ENCODE data around the gene MAGEA8.
"Not testable (repeated sequence)": the region's sequence is repeated elsewhere in the genome, so short reads cannot be mapped to it uniquely, and the experiment has no call there.

Gene MAGEA8

GRCh38 chrX:149881081-149881711 is at the start of gene MAGEA8:
TSS of gene MAGEA8 (plus strand) at chrX:149881183. CDS start at chrX:149884273, 3,090 bp downstream.
- H4K20me1 ChIP-seq, result no peaks in the 10 kb centered on the region
- H3K27ac ChIP-seq, result no peak within 1 kb of the TSS
- H3K9me3 ChIP-seq (replicated peaks in 1 of 11), result peaks cover 0 to 6% (median 0%) of the 10 kb centered on the region in 11 experiments; a peak in 2 of 22 replicates
- no peaks in the 10 kb centered on the region for H3K4me1 ChIP-seq
- H3K27me3 ChIP-seq, result no peaks in the 10 kb centered on the region
- no peak within 1 kb of the TSS for H3K4me2 ChIP-seq
- no peaks in the 10 kb centered on the region for H3K36me3 ChIP-seq
- H3K9ac ChIP-seq, result no peak within 1 kb of the TSS
- no peak for TF ChIP-seq Cebpa-rat (IDR thresholded peaks at IDR 0.05)
- no peak within 1 kb of the TSS for H3K4me3 ChIP-seq

GRCh38 chrX:149831473-149831872 is 49.5 kb upstream of the MAGEA8 start:
- no peaks in the 10 kb centered on the region for H3K36me3 ChIP-seq
- H3K9ac ChIP-seq, result no peak overlapping the region
- no peak for TF ChIP-seq Cebpa-rat (IDR thresholded peaks at IDR 0.05)
- H3K27me3 ChIP-seq, result peaks cover 18 to 50% (median 29%) of the 10 kb centered on the region in 11 experiments
- H4K20me1 ChIP-seq, result no peaks in the 10 kb centered on the region
- no peaks in the 10 kb centered on the region for H3K9me3 ChIP-seq (replicated peaks in 1 of 11)
- no peak overlapping the region for H3K27ac ChIP-seq
- H3K4me3 ChIP-seq, result no peak overlapping the region
- H3K4me2 ChIP-seq, result no peak overlapping the region
- H3K4me1 ChIP-seq, result peaks cover 5 to 23% (median 13%) of the 10 kb centered on the region in 10 experiments; a peak in 18 of 20 replicates

- not testable (repeated sequence) for H3K4me3 ChIP-seq; H3K9ac ChIP-seq; H3K4me2 ChIP-seq; H4K20me1 ChIP-seq; H3K27ac ChIP-seq; H3K36me3 ChIP-seq; H3K4me1 ChIP-seq; H3K9me3 ChIP-seq (replicated peaks in 1 of 11)
- H3K27me3 ChIP-seq, result peaks cover 0 to 14% (median 6%) of the 10 kb centered on the region in 11 experiments; a peak in 10 of 22 replicates
Observed at GRCh38 chrX:149836728-149837127, 44.3 kb upstream of the MAGEA8 start.

DNA sequence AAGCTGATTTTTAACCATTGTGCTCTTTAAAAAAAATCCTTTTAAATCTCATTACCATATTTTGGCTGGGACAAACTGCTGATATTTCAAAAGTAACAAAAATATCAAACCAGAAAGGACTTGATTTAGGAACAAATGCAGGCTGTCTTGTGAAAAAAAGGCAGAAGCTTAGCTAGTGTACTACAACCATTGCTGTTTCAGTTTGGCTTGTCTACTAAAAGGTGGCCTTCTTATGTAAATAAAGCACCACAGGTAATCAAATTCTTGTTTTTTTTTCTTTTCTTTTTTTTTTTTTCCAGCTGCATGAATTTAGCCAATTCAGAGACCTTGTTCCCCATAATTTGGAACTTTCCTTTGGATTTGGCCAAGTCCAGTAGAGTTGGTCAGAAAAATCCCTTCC is 43.8 kb upstream of the MAGEA8 start:
- Histone ChIP-seq H3K4me1 (no peaks in the 10 kb centered on the region), H4K20me1 (no peaks in the 10 kb centered on the region), H3K9ac (no peak overlapping the region), H3K9me3 (replicated peaks in 1 of 11) (peaks cover 0 to 8% (median 0%) of the 10 kb centered on the region in 11 experiments; a peak in 2 of 22 replicates), H3K4me3 (no peak overlapping the region), H3K4me2 (no peak overlapping the region), H3K27me3 (peaks cover 0 to 9% (median 2%) of the 10 kb centered on the region in 11 experiments; a peak in 5 of 22 replicates), H3K27ac (no peak overlapping the region), H3K36me3 (no peaks in the 10 kb centered on the region)
- TF ChIP-seq Cebpa-rat (IDR thresholded peaks at IDR 0.05), result no peak

GRCh38 chrX:149837639-149838038 is 43.3 kb upstream of the MAGEA8 start:
- H3K9ac ChIP-seq, result no peak overlapping the region
- no peak for TF ChIP-seq Cebpa-rat (IDR thresholded peaks at IDR 0.05)
- H3K36me3 ChIP-seq, result no peaks in the 10 kb centered on the region
- no peak overlapping the region for H3K4me3 ChIP-seq
- no peaks in the 10 kb centered on the region for H4K20me1 ChIP-seq
- peaks cover 0 to 5% (median 0%) of the 10 kb centered on the region in 11 experiments; a peak in 3 of 22 replicates for H3K27me3 ChIP-seq
- peaks cover 0 to 9% (median 0%) of the 10 kb centered on the region in 11 experiments; a peak in 2 of 22 replicates for H3K9me3 ChIP-seq (replicated peaks in 1 of 11)
- H3K4me2 ChIP-seq, result no peak overlapping the region
- H3K4me1 ChIP-seq, result no peaks in the 10 kb centered on the region
- H3K27ac ChIP-seq, result no peak overlapping the region

DNA sequence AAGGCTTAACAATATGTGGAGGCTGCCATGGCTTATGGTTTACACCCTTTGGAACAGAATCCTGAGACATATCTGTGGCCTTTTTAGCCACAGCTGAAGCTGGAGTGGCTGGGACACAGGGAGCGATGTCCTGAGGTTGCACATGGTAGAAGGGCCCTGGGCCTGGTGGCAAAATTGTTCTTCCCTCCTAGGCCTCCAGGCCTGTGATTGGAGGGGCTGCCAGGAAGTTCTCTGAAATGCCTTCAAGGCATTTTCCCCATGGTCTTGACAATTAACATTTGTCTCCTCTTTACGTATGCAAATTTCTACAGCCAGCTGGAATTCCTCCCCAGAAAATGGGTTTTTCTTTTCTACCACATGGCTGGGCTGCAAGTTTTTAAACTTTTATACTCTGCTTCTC is 39.1 kb upstream of the MAGEA8 start:
- Histone ChIP-seq H4K20me1 (no peaks in the 10 kb centered on the region), H3K4me1 (no peaks in the 10 kb centered on the region), H3K36me3 (no peaks in the 10 kb centered on the region), H3K9me3 (replicated peaks in 1 of 11) (peaks cover 0 to 9% (median 0%) of the 10 kb centered on the region in 11 experiments; a peak in 2 of 22 replicates), H3K9ac (no peak overlapping the region), H3K4me2 (no peak overlapping the region), H3K27me3 (no peaks in the 10 kb centered on the region), H3K4me3 (no peak overlapping the region), H3K27ac (no peak overlapping the region)
- no peak for TF ChIP-seq Cebpa-rat (IDR thresholded peaks at IDR 0.05)

GRCh38 chrX:149845385-149845784 is 35.6 kb upstream of the MAGEA8 start:
- H3K4me1 ChIP-seq, result no peaks in the 10 kb centered on the region
- H3K4me2 ChIP-seq, result no peak overlapping the region
- no peak for TF ChIP-seq Cebpa-rat (IDR thresholded peaks at IDR 0.05)
- H3K27me3 ChIP-seq, result no peaks in the 10 kb centered on the region
- no peak overlapping the region for H3K4me3 ChIP-seq
- no peak overlapping the region for H3K27ac ChIP-seq
- peaks cover 0 to 9% (median 0%) of the 10 kb centered on the region in 11 experiments; a peak in 2 of 22 replicates for H3K9me3 ChIP-seq (replicated peaks in 1 of 11)
- H3K9ac ChIP-seq, result no peak overlapping the region
- H3K36me3 ChIP-seq, result no peaks in the 10 kb centered on the region
- H4K20me1 ChIP-seq, result no peaks in the 10 kb centered on the region

DNA sequence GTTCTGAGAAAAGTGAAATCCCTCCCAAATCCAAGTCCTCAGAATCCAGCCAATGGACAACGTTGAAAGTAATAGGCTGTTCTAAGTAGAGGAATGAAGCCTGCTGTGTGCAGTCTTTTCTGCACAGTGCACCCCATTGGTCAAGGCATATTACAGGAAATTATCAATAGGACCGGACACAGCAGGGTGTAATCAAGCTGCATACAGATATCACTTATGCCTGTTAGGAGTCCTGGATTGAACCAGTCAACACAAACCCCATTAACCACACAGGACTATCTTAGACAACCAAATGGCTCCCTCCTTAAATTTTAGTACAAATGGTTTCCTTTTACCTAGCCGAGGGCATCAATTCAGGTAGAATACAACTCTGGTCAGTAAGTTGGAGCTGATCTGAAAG is 34.2 kb upstream of the MAGEA8 start:
- no peaks in the 10 kb centered on the region for H3K4me1 ChIP-seq
- H3K27me3 ChIP-seq, result no peaks in the 10 kb centered on the region
- no peak overlapping the region for H3K4me3 ChIP-seq
- no peak for TF ChIP-seq Cebpa-rat (IDR thresholded peaks at IDR 0.05)
- H3K4me2 ChIP-seq, result no peak overlapping the region
- H3K27ac ChIP-seq, result no peak overlapping the region
- H3K9ac ChIP-seq, result no peak overlapping the region
- H3K36me3 ChIP-seq, result no peaks in the 10 kb centered on the region
- peaks cover 0 to 7% (median 2%) of the 10 kb centered on the region in 11 experiments; a peak in 10 of 22 replicates for H3K9me3 ChIP-seq (replicated peaks in 1 of 11)
- no peaks in the 10 kb centered on the region for H4K20me1 ChIP-seq

GRCh38 chrX:149848855-149849254 is 32.1 kb upstream of the MAGEA8 start:
- TF ChIP-seq Cebpa-rat (IDR thresholded peaks at IDR 0.05), result no peak
- Histone ChIP-seq H4K20me1 (no peaks in the 10 kb centered on the region), H3K27me3 (no peaks in the 10 kb centered on the region), H3K9ac (no peak overlapping the region), H3K4me1 (no peaks in the 10 kb centered on the region), H3K4me2 (no peak overlapping the region), H3K27ac (no peak overlapping the region), H3K9me3 (replicated peaks in 1 of 11) (peaks cover 0 to 9% (median 6%) of the 10 kb centered on the region in 11 experiments; a peak in 9 of 22 replicates), H3K36me3 (no peaks in the 10 kb centered on the region), H3K4me3 (no peak overlapping the region)

GRCh38 chrX:149849787-149850186 is 31.2 kb upstream of the MAGEA8 start:
- H3K4me1 ChIP-seq, result no peaks in the 10 kb centered on the region
- no peak overlapping the region for H3K9ac ChIP-seq
- no peaks in the 10 kb centered on the region for H4K20me1 ChIP-seq
- H3K27ac ChIP-seq, result no peak overlapping the region
- no peaks in the 10 kb centered on the region for H3K27me3 ChIP-seq
- no peak for TF ChIP-seq Cebpa-rat (IDR thresholded peaks at IDR 0.05)
- no peak overlapping the region for H3K4me3 ChIP-seq
- peaks cover 0 to 9% (median 6%) of the 10 kb centered on the region in 11 experiments; a peak in 9 of 22 replicates for H3K9me3 ChIP-seq (replicated peaks in 1 of 11)
- no peaks in the 10 kb centered on the region for H3K36me3 ChIP-seq
- no peak overlapping the region for H3K4me2 ChIP-seq

All from BLaER1 treated with 17β-estradiol and CSF1 and Interleukin-3, amounts not matched to agents 10 nM and 100 nM (cell line).